GM19240 (cell line): ENCODE measurements around the gene WBP1.
"Not testable (repeated sequence)": the region's sequence is repeated elsewhere in the genome, so short reads cannot be mapped to it uniquely, and the experiment has no call there.

Source experiments
- DNase-seq: peaks from one replicate; pipeline ENCODE4 v3.0.0; 2011; ENCODE audit warnings: low spot score; ENCODE audit not compliant: insufficient read length

WBP1 gene

DNA sequence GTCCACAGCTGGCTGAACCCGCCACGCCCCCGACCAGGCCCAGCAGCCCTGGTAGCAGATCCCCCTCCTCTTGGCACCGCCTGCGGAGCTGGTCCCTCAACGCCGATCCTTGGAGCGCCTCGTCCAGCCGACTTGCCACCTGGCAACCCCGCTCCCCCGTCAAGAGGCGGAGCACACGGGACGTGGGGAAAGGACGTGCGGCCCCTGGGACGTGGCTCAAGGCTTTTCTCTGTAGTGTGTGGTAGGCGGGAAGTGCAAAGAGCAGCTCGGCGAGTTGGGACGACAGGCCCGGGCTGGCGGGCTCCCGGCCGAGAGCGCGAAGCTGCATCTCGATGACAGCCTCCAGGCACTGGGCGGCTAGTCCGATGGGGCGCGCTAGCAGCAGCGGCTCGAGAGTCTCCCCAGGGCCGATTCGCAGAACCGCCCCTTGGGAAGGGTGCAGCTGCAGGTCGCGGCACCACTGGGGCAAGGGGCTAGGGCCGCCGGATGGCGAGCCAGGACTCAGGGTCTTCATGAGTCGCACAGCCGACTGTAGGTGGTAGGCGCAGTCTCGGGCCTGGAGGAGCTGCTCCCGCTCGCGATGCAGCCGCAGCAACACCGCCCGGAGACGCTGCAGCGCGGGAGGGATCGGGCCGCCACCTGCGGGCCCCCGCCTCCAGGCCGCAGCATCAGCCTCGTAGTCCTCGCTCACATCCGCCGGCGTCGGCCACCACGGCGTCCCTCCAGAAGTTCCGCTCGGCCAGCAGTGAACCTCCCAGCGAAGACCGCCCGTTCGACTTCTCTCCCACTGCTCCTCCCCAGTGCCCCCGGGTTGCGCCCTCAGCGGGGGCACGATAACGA lies 23.9 kb downstream of the WBP1 start:
- no peak for DNase-seq

DNA sequence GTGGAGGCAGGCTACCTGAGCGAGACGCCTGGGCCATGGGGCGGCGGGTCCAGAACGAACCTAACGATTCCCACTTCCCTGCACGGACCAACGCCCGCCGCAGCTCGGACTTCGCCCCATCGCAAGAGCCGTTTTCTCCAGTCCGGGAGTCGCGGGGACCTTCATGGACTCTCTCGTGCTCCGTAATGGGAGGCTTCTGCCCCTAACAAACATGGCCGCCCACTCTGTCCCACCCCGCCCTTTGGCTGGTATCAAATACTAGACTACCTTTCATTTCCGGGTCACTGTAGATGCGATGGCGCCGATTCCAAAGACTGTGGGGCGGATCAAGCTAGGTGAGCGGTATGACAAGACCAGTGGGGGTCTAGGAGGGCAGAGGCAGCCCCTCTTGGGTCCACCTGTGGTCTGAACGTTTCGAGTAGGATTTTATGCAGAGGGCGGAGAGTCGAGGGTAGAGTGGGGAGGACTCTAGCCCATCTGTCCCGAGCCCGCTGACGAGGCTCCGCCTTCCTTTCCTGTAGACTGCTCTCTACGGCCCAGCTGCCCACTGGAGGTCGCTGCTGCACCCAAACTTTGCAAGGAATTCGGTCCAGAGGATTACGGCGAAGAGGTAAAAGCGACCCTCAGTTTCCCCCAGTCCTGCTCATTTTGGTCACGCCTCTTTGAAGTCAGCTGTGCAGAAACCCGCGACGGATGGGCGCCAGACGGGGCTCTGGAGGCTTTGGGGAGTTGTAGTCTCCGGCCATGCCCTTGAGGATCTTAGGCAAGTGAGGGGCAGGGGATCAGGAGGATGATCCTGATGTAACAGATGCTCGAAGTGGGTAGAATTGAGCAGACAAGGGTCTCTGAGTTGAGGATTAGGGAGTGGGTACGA lies 24.8 kb downstream of the WBP1 start, which contains the start of the genes CCDC142 and TTC31:
Gene CCDC142, minus strand, starts transcription at position 198 of the 874 bp plus-strand sequence. Its CDS starts 161 bp downstream, at position 37.
Gene TTC31, plus strand, starts transcription at position 281 of the 874 bp plus-strand sequence. Its CDS starts 15 bp downstream, at position 296.
- peak; percentile 89 for DNase-seq

DNA sequence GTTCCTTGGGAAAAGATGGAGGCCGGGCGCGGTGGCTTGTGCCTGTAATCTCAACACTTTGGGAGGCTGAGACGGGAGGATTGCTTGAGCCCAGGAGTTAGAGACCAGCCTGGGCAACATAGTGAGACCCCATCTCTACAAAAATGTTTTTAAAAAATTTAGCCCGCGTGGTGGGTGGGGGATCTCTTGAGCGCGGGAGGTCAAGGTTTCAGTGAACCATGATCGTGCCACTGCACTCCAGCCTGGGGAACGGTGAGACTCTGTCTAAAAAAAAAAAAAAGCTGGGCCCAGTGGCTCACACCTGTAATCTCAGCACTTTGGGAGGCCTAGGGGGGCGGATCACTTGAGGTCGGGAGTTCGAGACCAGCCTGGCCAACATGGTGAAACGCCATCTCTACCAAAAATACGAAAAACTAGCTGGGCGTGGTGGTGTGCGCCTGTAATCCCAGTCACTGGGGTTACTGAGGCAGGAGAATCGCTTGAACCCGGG lies 25.5 kb downstream of the WBP1 start:
- DNase-seq = not testable (repeated sequence)

DNA sequence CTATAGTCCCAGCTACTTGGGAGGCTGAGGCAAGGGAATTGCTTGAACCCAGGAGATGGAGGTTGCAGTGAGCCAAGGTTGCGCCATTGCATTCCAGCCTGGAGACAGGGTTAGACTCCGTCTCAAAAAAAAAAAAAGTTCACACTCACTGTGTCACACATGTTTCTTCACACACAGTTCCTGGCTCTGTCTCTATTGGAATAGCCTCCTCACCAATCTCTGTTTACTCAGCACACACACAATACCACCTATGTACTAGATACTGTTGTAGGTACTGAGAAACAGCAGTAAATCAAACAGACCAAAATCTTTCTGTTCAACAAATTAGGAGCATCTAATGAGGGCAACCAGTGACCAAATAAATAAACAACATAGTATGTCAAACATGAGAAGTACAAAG lies 27.9 kb downstream of the WBP1 start:
- no peak for DNase-seq

DNA sequence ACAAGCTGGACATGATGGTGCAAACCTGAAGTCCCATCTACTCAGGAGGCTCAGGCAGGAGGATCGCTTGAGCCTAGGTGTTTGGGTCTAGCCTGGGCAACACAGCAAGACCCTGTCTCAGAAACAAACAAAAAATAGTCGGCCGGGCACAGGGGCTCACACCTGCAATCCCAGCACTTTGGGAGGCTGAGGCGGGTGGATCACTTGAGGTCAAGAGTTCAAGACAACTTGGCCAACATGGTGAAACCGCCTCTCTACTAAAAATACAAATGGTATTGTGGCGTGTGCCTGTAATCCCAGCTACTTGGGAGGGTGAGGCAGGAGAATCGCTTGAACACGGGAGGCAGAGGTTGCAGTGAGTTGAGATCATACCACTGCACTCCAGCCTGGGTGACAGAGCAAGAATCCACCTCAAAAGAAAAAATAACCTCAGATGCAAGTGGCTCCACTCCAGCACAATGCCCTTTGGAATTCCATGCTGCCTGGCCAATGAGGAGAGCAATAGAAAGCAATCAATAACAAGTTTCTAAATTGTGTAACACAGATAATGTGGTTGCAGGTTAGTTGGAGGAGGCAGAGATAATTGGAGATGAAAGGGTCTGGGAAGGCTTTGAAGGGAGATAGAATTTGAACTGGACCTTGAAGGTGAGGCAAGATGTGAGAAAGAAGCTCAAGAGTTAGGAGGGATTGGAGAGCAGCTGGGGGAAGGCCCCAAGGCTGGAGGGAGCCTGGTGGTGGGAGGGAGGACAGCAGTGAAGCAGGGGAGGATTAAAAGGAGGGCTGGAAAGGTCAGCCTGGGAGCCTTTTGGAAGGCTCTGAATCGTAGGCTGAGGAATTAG lies 30.6 kb downstream of the WBP1 start:
- DNase-seq = no peak

DNA sequence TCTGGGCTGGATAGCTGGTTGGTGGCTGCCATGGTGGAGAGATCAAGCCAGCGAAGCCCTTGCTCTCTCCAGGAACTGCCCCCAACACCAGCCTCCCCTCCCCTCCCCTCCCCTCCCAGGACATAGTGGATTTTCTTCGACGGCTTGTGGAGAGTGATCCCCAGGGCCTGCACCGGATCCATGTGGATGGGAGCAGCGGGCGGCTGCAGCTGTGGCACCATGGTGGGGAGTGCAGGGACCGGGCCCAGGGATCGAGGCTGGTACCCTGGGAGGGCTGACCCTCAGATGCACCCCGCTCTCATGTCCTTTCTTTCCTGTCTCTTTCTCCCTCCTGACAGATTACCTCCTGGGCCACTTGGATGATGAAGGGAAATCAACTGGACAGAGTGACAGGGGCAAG lies 31.7 kb downstream of the WBP1 start:
- no peak for DNase-seq

DNA sequence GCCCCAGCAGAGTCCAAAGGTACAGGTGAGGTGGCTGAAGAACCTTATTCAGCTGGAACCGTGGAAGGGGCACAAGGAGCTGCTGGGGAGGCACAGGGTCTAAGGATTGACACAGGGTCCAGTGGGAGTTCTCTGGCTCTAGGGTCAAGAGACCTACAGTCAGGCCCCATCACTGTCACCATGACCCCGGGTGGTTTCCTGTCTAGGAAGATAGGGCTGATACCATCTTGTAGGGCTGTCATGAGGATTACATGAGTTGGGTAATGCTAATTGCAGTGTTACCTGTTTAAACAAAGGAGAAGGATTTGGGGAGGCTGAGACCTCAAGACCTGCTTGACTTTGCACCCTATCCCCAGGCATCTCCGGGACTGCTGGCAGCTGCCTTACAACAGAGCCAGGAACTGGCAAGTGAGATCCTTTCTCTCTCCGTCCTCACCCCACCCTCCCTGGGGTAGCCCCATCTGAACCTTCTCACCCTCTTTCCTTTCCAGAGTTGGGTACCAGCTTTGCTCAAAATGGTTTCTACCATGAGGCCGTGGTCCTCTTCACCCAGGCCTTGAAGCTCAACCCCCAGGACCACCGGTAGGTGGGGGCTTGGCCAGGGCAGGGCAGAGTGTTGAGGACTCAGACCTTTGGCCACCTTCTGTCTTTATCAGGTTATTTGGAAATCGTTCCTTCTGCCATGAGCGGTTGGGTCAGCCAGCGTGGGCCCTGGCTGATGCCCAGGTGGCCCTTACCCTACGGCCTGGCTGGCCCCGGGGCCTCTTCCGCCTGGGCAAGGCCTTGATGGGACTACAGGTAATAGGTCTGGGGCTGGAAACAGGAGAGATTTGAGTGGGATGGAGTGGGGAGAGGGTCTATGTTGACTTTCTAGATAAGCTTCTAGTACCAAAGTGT lies 33.7 kb downstream of the WBP1 start:
- no peak for DNase-seq

DNA sequence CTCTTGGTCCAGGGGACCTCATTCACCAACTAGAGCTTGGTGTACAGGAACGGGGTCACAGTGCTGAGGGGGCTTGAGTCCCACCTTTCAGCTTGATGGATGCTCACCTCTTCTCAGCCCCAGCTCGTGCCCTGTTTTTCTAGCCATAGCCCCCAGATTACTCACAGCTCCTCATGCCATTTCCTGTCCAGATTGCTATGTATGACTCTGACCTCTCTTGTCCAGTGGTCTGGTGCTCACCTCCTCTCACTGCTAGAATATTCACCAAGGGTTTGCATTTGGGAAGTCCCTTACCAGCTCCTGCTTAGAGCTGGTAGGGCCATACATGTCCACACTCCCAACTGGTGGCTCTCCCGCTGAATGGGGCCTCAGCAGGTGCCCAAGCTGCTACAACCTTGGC lies 35.3 kb downstream of the WBP1 start:
- DNase-seq = no peak

DNA sequence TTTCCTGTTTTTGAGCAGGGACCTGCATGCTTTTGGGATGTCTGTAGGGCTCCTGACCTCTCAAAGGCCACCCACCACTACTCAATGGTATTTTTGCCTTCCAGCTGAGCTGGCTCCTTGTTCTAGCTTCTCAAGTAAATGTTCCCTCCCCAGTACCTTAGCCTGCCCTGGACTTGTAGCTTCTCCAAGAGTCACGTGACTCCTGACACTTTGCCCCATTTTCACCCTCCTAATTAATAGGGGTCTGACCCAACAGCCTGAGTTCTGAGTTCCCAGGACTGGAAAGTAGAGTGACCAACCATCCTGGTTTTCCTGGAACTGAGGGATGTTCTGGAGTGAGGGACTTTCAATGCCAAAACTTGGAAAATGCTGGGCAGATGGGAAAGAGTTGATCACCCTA lies 37.2 kb downstream of the WBP1 start:
- DNase-seq = no peak

DNA sequence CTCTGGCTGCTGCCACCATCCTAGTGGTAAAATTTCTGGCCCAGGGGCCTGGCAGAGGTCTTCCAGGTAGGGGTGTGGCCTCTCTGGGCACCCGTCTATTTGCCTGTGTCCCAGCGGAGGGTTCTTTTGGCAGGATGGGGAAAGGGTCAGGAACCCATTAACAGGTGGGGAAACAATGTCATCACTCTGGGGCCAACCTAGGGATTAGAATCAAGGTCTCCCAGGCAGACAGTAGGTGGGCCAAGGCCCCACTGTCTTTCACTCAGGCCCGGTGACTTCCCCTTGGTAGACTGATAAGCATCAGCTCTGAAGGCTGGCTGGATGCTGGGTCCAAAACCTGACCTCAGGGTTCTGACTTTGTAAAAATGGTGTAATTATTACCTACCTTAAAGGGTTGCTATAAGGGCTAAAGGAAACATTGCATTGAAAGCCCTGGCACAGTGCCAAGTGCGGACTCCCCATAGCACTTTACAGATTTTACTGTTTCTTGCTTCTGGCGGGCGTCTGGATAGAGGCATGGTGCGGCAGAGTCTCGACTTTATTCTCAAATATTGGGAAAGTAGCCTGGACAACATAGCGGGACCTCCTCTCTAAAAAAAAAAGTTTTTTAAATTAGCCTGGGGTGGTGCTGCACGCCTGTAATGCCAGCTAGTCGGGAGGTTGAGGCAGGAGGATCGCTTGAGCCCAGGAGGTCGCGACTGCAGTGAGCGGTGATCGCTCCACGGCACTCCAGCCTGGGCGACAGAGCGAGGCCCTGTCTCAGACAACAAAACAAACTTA lies 38.9 kb downstream of the WBP1 start:
- DNase-seq = no peak

DNA sequence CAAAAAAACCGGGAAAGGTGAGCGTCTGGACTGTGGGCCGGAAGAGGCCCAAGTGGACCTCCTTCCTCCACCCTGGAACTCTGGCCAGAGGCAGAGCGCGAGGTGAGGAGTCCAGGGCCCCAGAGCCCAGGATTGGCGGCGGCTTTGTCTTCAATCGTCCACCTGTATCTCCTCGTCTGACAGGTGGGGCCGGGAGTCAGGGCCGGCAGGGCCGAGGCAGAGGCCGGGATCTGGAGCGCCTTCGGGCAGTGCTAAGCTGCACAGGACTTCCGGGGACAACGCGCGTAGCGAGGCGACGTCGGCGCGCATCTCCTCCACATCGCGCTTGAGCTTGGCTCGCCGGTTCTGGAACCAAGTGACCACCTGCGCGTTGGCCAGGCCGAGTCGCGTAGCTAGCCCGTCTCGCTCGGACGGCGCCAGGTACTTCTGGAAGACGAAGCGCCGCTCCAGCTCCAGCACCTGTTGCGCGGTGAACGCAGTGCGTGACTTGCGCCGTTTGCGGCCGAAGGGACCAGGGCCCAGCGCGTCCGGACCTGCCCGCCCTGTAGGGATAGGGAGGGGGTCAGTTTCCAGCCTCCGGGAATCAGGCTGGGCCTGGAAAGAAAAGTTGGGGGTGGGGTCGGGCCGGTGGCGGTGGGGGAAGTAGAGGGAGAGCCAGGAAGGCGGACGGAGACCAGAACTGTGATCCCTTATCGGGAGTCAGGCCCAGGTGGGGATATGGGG lies 39.7 kb downstream of the WBP1 start:
- no peak for DNase-seq

DNA sequence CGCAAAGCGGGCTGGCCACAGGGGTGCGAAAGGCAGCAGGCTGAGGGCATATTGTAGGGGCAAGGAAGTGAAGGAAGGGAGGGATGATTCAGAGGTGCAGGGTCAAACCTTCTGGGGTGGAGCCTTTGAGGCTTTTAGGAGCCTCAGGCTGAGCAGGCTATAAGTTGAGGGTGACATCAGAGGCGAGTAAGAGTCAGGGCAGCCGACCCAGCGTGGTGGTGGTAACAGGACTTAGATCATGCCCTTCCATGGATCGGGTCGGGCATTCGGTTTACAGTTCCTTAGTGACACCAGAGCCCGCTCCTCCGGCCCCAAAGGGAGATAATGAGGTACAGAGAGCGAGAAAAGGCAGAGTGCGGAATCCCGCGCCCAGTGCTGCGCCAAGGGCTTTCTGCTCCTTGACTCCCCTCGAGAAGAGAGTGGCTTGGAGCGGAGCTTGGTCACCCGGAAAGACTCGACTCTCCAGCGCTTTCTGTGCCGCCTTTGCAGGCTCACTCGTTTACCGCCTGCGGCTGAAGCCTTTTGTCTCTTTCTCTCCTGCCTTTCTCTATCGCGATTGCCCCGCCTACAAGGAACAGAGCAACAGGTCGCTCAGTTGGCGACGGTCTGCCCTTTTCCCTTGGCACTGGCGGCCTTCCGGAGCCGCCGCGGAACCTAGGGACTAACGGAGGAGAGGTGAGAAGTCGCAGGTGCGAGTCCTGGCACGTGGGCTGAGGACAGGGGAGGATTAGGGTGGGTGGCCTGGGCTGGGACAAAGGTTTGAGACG lies 40.4 kb downstream of the WBP1 start:
- no peak for DNase-seq

DNA sequence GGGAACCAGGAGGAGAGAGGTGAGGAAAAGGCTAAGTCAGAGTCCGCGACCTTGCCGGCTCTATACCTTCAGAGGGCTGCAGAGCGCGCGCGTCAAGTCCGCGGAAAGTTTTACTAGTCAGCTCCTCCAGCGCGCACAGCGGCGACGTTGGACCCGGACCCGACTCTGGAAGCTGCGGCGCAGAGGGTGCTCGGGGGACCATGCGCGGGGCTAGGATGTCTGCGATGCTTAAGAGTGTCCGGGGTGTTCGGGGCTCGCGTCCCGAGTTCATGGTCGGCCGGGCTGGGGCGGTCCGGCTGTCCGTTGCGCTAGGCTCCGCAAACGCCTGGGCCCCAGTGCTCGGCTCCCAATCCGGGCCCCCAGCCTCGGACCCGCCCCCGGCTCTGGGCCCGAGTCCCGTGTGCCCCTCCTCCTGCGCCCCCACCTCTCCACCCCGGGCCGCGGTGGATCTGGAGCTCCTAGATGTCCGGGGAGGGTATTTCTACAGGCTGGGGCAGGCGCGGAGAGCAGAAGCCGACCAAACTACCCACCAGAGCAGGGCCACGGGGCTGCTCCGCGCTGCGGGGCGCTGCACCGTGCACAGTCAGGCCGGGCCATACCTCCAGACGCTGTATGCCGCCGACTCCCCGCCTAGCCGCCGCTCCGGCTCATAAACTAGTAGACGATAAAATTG lies 41.2 kb downstream of the WBP1 start, which contains the start of gene LBX2:
Gene LBX2, minus strand, starts transcription at position 337 of the 673 bp plus-strand sequence. Its CDS starts 66 bp downstream, at position 271.
- DNase-seq = no peak

DNA sequence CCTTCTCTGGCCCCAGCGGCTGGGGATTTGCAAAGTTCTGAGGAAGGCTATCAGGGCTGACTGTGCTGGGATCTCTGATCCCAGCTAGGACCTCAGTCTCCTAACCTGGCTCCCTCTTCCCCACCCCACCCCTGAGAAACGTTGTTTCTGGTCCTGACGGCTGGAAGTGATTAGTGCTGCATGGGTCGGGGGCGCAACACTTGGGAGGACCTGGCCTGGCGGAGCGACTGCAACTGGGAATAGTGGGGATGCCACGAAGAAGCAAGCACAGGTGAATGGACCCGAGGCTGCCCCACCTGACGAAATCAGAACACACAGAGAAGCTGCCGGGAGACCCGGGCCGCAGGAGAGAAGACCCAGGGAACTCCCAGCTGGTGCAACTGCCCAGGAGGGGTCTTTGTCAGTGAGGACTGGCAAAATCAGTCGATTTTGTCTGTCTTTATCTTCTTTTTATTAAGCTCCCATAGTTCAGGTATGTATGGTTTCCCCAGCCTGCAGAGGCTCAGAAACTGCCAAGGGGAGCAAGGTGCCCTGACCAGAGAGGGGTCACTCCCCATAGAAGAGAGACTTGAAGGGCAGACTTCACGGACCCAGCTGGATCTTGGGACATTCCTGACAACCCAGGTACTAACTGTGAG lies 41.8 kb downstream of the WBP1 start:
- DNase-seq = no peak

DNA sequence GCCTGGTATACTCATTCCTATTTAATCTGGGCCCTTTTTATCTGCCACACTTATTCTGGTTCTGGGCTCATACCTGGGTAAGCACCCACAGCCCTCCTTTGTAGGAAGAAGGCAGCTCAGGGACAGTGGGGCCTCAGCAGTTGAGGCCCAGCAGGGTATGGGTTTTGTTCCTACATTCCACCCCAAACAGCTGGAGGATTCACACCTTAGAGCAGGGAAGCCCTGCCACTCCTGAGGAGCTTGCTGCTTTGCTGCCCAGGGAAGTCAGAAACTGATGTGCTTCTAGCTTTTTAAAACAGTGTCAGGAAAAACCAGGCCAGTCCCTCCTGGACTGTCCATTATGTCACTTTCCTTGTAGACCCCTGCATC lies 42.3 kb downstream of the WBP1 start:
- no peak for DNase-seq

DNA sequence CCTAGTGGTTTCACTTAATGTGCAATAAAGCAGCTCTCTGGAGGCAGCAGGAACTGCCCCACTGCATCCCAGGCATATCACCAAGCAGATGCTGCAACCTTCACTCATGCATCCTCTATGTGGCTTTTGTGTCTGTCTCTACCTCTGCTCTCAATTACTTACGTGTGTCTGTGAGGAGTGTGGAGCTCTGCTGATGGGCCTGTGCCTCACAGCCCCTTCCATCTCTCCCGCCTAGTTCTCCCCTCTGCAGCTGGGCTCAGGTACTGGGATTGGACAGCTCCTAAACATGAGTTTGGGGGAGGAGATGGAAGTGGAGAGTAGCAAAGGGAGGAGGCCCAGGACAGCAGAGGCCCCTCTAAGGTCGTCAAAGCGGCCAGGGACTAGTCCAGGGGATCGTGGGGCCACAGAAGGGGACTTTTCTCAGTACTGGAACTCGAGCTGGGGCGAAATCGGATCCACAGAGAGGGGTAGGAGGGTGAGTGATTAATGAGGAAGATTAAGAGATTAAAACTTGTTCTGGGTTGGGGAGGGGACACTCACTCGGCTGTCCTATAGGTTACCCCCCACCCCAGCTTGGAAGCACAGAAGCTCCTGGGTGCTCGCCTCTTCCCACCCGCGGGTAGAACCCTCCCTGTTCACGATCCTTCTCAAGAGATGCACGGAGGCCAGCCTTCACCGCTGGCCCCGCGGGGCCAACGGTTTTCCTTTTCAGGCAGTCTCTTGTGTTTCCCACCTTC lies 43.3 kb downstream of the WBP1 start:
- DNase-seq = no peak
